ENCODE data around the gene STX18. TPM values are rescaled to one million over a fixed set of nuclear protein-coding genes. Genes with fewer than 3 reads are reported as not detected.
A peak's percentile ranks its signal among the peaks of the same experiment; 100 is the strongest.

STX18 gene
- total RNA-seq, 1 donor from 2014 or later = 33.9 TPM

DNA sequence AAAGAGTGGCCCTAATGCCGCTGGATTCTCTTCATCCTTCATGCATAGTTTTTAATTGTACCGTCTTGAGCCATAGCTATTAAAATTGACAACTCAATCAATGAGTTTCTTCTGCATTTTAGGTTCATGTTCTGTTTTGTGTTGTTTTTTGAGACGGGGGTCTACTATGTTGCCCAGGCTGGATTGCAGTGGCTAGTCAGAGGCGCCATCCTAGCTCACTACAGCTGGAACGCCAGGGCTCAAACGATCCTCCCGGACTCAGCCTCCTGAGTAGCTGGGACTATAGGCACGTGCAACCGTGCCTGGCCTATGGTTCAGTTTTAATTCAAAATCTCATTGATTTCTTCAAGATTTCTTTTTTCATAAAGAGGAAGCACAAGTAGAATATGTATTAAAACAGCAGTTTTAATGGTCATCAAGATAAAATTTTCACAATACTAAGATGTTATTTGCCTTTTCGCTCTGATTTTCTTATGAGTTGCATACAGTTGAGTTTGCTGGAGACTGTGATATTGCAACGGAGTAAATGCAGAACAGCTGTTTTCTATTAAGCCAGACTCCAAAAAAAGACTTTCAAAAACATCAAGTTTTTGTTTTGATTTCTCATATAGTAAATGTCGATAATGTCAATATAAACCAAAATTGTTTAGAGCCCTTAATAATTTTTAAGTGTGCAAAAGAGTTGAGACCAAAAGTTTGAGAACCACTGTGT is 1.1 kb upstream of the STX18 start:
- H3K79me2 ChIP-seq (ENCODE audit: low read depth) = peaks cover 44% of the 10 kb centered on the region
- H3K36me3 Mint-ChIP-seq = peaks cover 17% of the 10 kb centered on the region
- H3K27me3 Mint-ChIP-seq (ENCODE audit: insufficient read depth, low read depth) = peaks cover 4% of the 10 kb centered on the region
- peak; percentile 45 for DNase-seq (ENCODE audit: low spot score)
- H3K9me3 Mint-ChIP-seq = no peaks in the 10 kb centered on the region
- no peaks in the 10 kb centered on the region for H3K36me3 ChIP-seq
- peaks cover 14% of the 10 kb centered on the region for H3K4me1 ChIP-seq
- no peaks in the 10 kb centered on the region for H3F3A ChIP-seq (ENCODE audit: low read depth)
- H3K27ac ChIP-seq = no peak overlapping the region
- no peak for TF ChIP-seq EZH2phosphoT487 (IDR thresholded peaks at IDR 0.05)
- TF ChIP-seq, protein P1, sequence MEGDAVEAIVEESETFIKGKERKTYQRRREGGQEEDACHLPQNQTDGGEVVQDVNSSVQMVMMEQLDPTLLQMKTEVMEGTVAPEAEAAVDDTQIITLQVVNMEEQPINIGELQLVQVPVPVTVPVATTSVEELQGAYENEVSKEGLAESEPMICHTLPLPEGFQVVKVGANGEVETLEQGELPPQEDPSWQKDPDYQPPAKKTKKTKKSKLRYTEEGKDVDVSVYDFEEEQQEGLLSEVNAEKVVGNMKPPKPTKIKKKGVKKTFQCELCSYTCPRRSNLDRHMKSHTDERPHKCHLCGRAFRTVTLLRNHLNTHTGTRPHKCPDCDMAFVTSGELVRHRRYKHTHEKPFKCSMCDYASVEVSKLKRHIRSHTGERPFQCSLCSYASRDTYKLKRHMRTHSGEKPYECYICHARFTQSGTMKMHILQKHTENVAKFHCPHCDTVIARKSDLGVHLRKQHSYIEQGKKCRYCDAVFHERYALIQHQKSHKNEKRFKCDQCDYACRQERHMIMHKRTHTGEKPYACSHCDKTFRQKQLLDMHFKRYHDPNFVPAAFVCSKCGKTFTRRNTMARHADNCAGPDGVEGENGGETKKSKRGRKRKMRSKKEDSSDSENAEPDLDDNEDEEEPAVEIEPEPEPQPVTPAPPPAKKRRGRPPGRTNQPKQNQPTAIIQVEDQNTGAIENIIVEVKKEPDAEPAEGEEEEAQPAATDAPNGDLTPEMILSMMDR (IDR thresholded peaks at IDR 0.05) = no peak
- no peak for TF ChIP-seq EZH2 (IDR thresholded peaks at IDR 0.05)
- H3K27ac Mint-ChIP-seq = no peak overlapping the region
- peak overlapping the region; percentile 85 for H2AFZ ChIP-seq (replicated peaks)
- H3K9ac ChIP-seq = peak overlapping the region; percentile 49
- peak overlapping the region; percentile 74 for H3K4me3 ChIP-seq
- peaks cover 36% of the 10 kb centered on the region for H3K4me1 Mint-ChIP-seq
- peaks cover 2% of the 10 kb centered on the region for H4K20me1 ChIP-seq (ENCODE audit: low read depth)
- H3K4me3 Mint-ChIP-seq = peak overlapping the region; percentile 99
- no peaks in the 10 kb centered on the region for H3K9me3 ChIP-seq (ENCODE audit: low read depth)
- peak overlapping the region; percentile 91 for H3K4me2 ChIP-seq
- no peaks in the 10 kb centered on the region for H3K27me3 ChIP-seq

DNA sequence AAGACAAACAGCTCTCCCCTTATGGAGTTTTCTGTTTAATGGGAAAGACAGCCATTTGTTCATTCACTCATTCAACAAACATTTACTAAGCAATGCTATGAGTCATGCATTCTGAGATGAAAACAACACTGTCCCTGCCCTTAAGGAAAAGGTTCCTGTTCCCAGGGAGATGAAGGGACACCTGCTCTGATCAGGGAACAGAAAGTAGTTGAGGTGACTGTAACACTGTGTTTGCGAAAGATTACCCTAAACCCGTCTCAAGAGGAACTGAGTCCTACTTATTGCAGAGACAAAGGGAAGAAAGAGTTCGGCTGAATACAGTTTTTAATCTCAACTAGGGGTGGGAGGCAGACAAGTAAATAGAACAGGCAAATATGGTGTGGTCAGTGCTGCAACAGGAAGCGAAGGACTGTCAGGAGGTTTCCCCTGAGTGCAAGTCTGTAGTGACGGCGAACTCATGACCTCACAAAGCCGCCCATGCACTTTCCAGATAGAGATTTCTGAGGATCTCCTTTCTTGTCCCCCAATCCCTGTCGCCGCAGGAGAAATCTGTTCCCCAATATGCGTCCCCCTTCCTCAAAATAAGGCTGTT is 712 bp downstream of the STX18 start:
- Histone ChIP-seq H2AFZ (replicated peaks) (peak overlapping the region; percentile 85), H3K27ac (no peak overlapping the region), H3K9ac (peak overlapping the region; percentile 78), H3K9me3 (ENCODE audit: low read depth) (no peaks in the 10 kb centered on the region), H3K4me1 (peaks cover 14% of the 10 kb centered on the region), H3K36me3 (no peaks in the 10 kb centered on the region), H3K4me2 (peak overlapping the region; percentile 91), H3K79me2 (ENCODE audit: low read depth) (peaks cover 57% of the 10 kb centered on the region), H3K4me3 (peak overlapping the region; percentile 74), H3F3A (ENCODE audit: low read depth) (no peaks in the 10 kb centered on the region), H4K20me1 (ENCODE audit: low read depth) (peaks cover 20% of the 10 kb centered on the region), H3K27me3 (no peaks in the 10 kb centered on the region)
- Mint-ChIP-seq H3K4me1 (peaks cover 38% of the 10 kb centered on the region), H3K9me3 (no peaks in the 10 kb centered on the region), H3K27me3 (ENCODE audit: insufficient read depth, low read depth) (peaks cover 4% of the 10 kb centered on the region), H3K27ac (peak overlapping the region; percentile 95), H3K4me3 (peak overlapping the region; percentile 99), H3K36me3 (peaks cover 9% of the 10 kb centered on the region)
- DNase-seq (ENCODE audit: low spot score) = no peak
- TF ChIP-seq, protein P1 (IDR thresholded peaks at IDR 0.05) = no peak
- no peak for TF ChIP-seq EZH2 (IDR thresholded peaks at IDR 0.05)
- no peak for TF ChIP-seq EZH2phosphoT487 (IDR thresholded peaks at IDR 0.05)

DNA sequence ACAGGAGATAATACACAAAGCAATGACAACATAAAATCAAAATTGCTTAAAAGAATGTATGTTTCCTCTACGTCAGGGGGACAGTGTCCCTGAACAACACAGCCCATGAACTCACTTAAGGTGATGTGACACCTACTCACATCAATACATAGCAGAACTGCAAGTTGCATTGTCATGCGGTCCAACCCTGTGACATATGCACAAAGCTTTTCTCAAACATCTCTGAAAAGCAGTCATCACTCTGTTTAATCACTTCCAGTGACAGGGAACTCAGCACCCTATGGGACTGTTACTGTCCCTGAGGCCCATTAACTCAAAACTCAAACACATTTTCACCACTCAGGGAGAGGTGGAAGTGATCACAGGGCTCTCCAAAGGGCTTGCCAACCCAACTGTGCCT is 2.4 kb downstream of the STX18 start:
- no peaks in the 10 kb centered on the region for H3K27me3 ChIP-seq
- H3K36me3 ChIP-seq = no peaks in the 10 kb centered on the region
- no peak overlapping the region for H3K27ac Mint-ChIP-seq
- H3K27me3 Mint-ChIP-seq (ENCODE audit: insufficient read depth, low read depth) = peaks cover 4% of the 10 kb centered on the region
- no peaks in the 10 kb centered on the region for H3K9me3 Mint-ChIP-seq
- no peak overlapping the region for H3K9ac ChIP-seq
- peaks cover 26% of the 10 kb centered on the region for H4K20me1 ChIP-seq (ENCODE audit: low read depth)
- no peaks in the 10 kb centered on the region for H3F3A ChIP-seq (ENCODE audit: low read depth)
- TF ChIP-seq EZH2 (IDR thresholded peaks at IDR 0.05) (no peak), EZH2phosphoT487 (IDR thresholded peaks at IDR 0.05) (no peak)
- TF ChIP-seq, protein P1 (IDR thresholded peaks at IDR 0.05) = no peak
- DNase-seq (ENCODE audit: low spot score) = no peak
- H3K27ac ChIP-seq = no peak overlapping the region
- H3K4me2 ChIP-seq = no peak overlapping the region
- no peaks in the 10 kb centered on the region for H3K36me3 Mint-ChIP-seq
- peaks cover 14% of the 10 kb centered on the region for H3K4me1 ChIP-seq
- H3K79me2 ChIP-seq (ENCODE audit: low read depth) = peaks cover 62% of the 10 kb centered on the region
- peaks cover 38% of the 10 kb centered on the region for H3K4me1 Mint-ChIP-seq
- H2AFZ ChIP-seq (replicated peaks) = no peak overlapping the region
- no peak overlapping the region for H3K4me3 ChIP-seq
- no peak overlapping the region for H3K4me3 Mint-ChIP-seq
- no peaks in the 10 kb centered on the region for H3K9me3 ChIP-seq (ENCODE audit: low read depth)

Measured in neural progenitor cell (in vitro differentiated cells).